ENCODE results near the gene JAKMIP3.

The JAKMIP3 gene

DNA sequence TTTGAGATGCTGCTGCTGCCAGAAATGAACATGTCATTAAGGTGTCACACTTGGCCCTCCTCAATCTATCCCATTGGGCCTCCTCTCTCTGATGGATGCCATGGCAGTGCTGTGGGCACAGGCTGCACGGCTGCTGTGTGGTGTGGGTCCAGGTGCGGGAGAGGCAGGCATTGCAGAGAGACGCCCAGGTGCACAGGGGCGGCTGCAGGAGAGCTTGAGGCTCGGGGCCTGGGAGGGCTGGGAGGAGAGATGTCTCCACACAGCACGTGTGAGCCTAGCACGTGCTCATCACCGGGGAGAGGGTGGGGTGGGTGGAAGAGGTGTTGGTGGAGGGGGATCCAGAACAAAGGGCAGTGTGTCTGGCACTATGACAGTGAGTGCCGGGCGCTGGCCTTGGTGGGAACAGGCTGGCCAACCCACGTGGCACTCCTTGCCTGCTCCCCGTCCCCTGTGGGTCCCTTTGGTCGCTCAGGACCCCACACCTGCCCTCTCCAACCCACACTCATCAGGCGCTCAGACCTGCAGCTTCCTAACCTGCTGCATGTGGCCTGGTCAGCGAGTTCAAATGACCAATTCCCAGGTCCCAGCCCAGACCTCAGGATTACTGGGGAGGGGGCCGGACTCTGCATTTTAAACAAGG is 44.1 kb upstream of the JAKMIP3 start:
- Histone ChIP-seq H3K27me3 (ENCODE audit: insufficient read depth, low read depth, severe bottlenecking) (no peaks in the 10 kb centered on the region), H3K36me3 (no peaks in the 10 kb centered on the region), H3K9me3 (ENCODE audit: severe bottlenecking) (no peaks in the 10 kb centered on the region), H3K4me3 (ENCODE audit: low read depth, low read length) (no peak overlapping the region), H3K27ac (no peak overlapping the region)
- TF ChIP-seq, protein P1, sequence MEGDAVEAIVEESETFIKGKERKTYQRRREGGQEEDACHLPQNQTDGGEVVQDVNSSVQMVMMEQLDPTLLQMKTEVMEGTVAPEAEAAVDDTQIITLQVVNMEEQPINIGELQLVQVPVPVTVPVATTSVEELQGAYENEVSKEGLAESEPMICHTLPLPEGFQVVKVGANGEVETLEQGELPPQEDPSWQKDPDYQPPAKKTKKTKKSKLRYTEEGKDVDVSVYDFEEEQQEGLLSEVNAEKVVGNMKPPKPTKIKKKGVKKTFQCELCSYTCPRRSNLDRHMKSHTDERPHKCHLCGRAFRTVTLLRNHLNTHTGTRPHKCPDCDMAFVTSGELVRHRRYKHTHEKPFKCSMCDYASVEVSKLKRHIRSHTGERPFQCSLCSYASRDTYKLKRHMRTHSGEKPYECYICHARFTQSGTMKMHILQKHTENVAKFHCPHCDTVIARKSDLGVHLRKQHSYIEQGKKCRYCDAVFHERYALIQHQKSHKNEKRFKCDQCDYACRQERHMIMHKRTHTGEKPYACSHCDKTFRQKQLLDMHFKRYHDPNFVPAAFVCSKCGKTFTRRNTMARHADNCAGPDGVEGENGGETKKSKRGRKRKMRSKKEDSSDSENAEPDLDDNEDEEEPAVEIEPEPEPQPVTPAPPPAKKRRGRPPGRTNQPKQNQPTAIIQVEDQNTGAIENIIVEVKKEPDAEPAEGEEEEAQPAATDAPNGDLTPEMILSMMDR (IDR thresholded peaks at IDR 0.05; ENCODE audit: low read depth, low read length): no peak
- DNase-seq: no peak

DNA sequence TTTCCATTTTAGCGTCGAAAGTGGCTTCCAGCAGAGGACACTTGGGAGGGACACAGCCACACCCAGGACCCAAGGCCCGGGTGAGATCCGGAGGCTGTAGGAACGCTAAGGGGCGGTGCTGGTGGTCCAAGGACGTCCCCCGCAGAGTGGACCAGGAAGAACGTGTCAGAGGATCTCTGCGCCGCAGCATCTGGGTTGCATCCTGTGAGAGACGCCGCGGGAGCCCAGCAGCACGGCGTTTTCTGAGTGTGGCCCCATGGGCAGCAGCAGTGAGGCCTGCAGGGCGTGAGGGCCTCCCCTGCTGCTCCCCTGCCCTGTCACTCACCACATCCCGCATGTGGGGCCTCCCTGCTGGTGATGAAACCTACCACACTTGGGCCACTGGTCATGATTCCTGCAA is 43.5 kb upstream of the JAKMIP3 start:
- H3K36me3 ChIP-seq: no peaks in the 10 kb centered on the region
- DNase-seq: no peak
- TF ChIP-seq, protein P1 (IDR thresholded peaks at IDR 0.05; ENCODE audit: low read depth, low read length): no peak
- no peak overlapping the region for H3K27ac ChIP-seq
- H3K27me3 ChIP-seq (ENCODE audit: insufficient read depth, low read depth, severe bottlenecking): no peaks in the 10 kb centered on the region
- H3K9me3 ChIP-seq (ENCODE audit: severe bottlenecking): no peaks in the 10 kb centered on the region
- no peak overlapping the region for H3K4me3 ChIP-seq (ENCODE audit: low read depth, low read length)

DNA sequence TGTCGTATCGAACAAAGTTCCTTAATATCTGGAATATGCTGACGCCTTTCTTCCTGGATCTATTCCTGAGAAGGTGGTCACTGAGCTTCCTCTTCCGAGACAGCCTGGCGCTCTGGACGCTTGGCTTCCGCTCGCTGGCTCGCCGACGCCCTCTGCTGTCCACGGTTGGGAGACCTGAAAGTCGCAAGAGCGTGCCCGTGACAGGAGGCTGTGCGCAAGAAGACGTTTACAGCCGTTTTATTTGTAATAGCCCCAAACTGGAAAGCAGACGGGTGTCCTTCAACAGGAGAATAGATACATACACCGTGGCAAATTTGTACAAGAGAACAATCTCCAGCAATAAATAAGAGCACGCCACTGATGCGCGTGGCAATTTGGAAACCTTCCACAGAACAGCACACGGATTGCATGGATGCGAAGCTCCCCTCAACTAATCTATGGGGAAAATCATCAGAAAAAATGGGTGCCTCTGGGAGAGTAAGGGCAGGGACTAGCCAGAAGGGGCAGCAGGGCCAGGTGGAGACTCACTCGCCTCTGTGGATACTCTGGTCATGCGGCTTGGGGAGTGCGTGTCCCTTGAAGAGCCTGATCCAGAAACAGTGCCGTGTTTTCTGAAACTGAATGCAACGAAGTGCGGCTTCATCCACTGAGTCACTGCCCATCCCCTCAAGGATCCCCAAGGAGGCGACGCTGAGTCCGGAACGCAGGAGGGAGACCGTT is 42.5 kb upstream of the JAKMIP3 start:
- peak; percentile 78 for DNase-seq
- H3K9me3 ChIP-seq (ENCODE audit: severe bottlenecking): no peaks in the 10 kb centered on the region
- H3K27ac ChIP-seq: no peak overlapping the region
- TF ChIP-seq, protein P1 (IDR thresholded peaks at IDR 0.05; ENCODE audit: low read depth, low read length): peak; percentile 85
- no peaks in the 10 kb centered on the region for H3K27me3 ChIP-seq (ENCODE audit: insufficient read depth, low read depth, severe bottlenecking)
- no peak overlapping the region for H3K4me3 ChIP-seq (ENCODE audit: low read depth, low read length)
- no peaks in the 10 kb centered on the region for H3K36me3 ChIP-seq

DNA sequence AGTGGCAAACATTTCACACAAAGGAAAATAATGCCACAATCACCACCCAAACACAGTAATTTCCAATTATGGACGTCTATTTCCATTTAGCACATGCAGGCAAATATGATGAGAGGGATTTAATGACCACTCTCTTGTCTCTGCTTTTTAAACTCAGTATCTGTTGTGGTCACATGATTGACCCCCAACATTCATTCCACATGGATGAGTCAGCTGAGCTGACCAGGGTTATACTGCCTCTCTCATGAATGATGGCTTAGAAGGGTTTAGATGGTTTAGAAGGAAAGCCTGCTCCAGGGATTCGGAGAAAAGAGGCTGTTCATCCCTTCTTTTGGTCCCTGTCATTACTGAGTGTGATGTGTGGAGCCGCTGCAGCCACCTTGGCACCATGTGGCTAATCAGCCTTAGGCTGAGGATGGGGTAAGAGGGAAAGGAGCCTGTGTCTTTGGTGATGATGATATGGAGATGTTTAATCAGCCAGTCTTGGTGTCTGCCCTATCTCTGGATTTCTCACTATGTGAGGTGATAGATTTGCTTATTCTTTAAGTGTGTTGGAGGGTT is 38.2 kb upstream of the JAKMIP3 start:
- no peak for DNase-seq
- no peak overlapping the region for H3K4me3 ChIP-seq (ENCODE audit: low read depth, low read length)
- no peaks in the 10 kb centered on the region for H3K36me3 ChIP-seq
- no peaks in the 10 kb centered on the region for H3K27me3 ChIP-seq (ENCODE audit: insufficient read depth, low read depth, severe bottlenecking)
- TF ChIP-seq, protein P1 (IDR thresholded peaks at IDR 0.05; ENCODE audit: low read depth, low read length): no peak
- H3K27ac ChIP-seq: no peak overlapping the region
- no peaks in the 10 kb centered on the region for H3K9me3 ChIP-seq (ENCODE audit: severe bottlenecking)

DNA sequence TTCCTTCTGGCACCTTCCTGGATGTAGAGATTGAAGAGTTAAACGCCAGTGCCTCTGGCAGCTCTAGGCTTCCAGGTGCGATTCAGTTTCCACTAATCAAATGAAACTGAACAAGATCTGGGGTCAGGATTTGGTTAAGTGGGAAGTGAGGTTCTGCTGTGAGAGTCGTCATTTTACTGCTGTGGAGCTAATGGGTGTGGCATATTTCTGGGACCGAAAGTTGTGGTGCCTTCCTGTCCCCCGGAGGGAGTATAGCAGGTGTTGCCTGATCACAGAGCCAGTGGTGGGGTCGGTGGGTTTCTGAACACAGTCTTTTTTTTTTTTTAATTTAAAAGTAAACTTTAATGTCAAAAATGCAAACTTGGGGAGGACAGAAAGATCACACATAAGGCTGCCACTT is 37.0 kb upstream of the JAKMIP3 start:
- H3K4me3 ChIP-seq (ENCODE audit: low read depth, low read length): no peak overlapping the region
- TF ChIP-seq, protein P1 (IDR thresholded peaks at IDR 0.05; ENCODE audit: low read depth, low read length): no peak
- H3K27me3 ChIP-seq (ENCODE audit: insufficient read depth, low read depth, severe bottlenecking): no peaks in the 10 kb centered on the region
- DNase-seq: no peak
- no peak overlapping the region for H3K27ac ChIP-seq
- H3K36me3 ChIP-seq: no peaks in the 10 kb centered on the region
- no peaks in the 10 kb centered on the region for H3K9me3 ChIP-seq (ENCODE audit: severe bottlenecking)
